AG09309 (cell line): ENCODE data around the gene PCYOX1L.

ENCODE experiments used
- DNase-seq: peaks from one replicate; pipeline ENCODE4 v3.0.0-alpha.2; 2010; ENCODE audit warnings: low read depth
- H3K4me3 ChIP-seq: 2 replicates; pipeline ENCODE4 v1.5.1; 2011; ENCODE audit warnings: mild to moderate bottlenecking, low read depth, low read length, moderate library complexity; ENCODE audit not compliant: control insufficient read depth
- CTCF ChIP-seq: IDR thresholded peaks from 2 replicates; pipeline ENCODE4 v1.5.1; 2011; ENCODE audit warnings: mild to moderate bottlenecking, low read depth, low read length, inconsistent platforms; ENCODE audit not compliant: insufficient read depth, control insufficient read depth; ENCODE audit errors: missing control alignments

PCYOX1L gene

GRCh38 chr5:149328177-149328576, 29.7 kb upstream of the PCYOX1L start:
- no peak for DNase-seq
- no peak for TF ChIP-seq CTCF
- H3K4me3 ChIP-seq = no peak overlapping the region

GRCh38 chr5:149333711-149334443, 24.0 kb upstream of the PCYOX1L start:
- H3K4me3 ChIP-seq = no peak overlapping the region
- no peak for TF ChIP-seq CTCF

GRCh38 chr5:149337736-149338135, 20.1 kb upstream of the PCYOX1L start:
- H3K4me3 ChIP-seq = no peak overlapping the region

More at GRCh38 chr5:149333711-149334443, 24.0 kb upstream of the PCYOX1L start:
- DNase-seq = no peak

GRCh38 chr5:149338364-149338763, 19.5 kb upstream of the PCYOX1L start:
- DNase-seq = no peak
- H3K4me3 ChIP-seq = no peak overlapping the region
- no peak for TF ChIP-seq CTCF

More at GRCh38 chr5:149337736-149338135, 20.1 kb upstream of the PCYOX1L start:
- no peak for TF ChIP-seq CTCF
- DNase-seq = no peak

GRCh38 chr5:149340920-149341319, 16.9 kb upstream of the PCYOX1L start:
- DNase-seq = no peak
- no peak overlapping the region for H3K4me3 ChIP-seq
- no peak for TF ChIP-seq CTCF

- no peak overlapping the region for H3K4me3 ChIP-seq
- TF ChIP-seq CTCF = no peak
- DNase-seq = no peak
Observed at GRCh38 chr5:149341876-149342275, 16.0 kb upstream of the PCYOX1L start.
